Measurements from ENCODE around the gene C2orf92. TPM values are rescaled to one million over a fixed set of nuclear protein-coding genes. Genes with fewer than 3 reads are reported as not detected.

The C2orf92 gene
- polyA plus RNA-seq, 3 donors: 7.9 TPM; not detected in 2

DNA sequence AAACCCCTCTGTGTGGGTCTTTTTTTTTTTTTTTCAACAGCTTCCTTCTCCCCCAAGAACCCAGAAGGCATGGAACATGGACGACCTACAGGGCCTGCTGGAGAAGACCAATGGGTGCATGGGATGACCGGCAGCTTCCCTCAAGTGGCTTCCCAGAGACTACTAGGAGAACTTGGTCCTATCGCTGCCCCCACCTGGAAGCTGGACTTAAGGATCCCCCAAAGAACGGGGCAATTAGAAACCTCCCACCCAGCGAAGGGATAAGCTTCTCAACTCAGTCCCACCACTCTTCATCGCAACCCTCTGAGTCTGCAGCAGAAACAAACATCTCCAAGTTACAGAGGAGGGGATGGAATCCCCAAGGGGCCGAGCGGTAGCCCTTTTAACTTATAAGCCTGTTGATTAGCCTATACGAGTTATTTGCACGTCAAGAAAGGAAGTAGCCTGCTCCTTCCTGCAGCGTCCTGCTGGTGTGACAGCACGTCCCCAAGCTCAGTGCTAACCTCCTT lies 7.1 kb upstream of the C2orf92 start:
- peaks cover 26 to 32% of the 10 kb centered on the region in 2 donors for H3K36me3 Mint-ChIP-seq
- H3K4me3 ChIP-seq (replicated peaks in 1 of 3; ENCODE audit: low read depth in 2 of 3, low read length in 3 of 3): peak overlapping the region; percentile 63 to 84 (median 75)
- peaks cover 11% of the 10 kb centered on the region for H4K20me1 ChIP-seq (ENCODE audit: insufficient read depth, low read length)
- peaks cover 32% of the 10 kb centered on the region for H3K79me2 ChIP-seq (ENCODE audit: insufficient read depth, low read length)
- peaks cover 36% of the 10 kb centered on the region for H3K4me1 Mint-ChIP-seq
- H3K9me3 Mint-ChIP-seq: peaks cover 0 to 1% (median 0%) of the 10 kb centered on the region in 7 donors
- peaks cover 20 to 23% of the 10 kb centered on the region in 2 donors for H3K4me1 ChIP-seq (ENCODE audit: control insufficient read depth in 1 of 2, insufficient read depth in 2 of 2, low read length in 2 of 2)
- peak overlapping the region; percentile 73 for H2AFZ ChIP-seq (ENCODE audit: insufficient read depth, low read depth, low read length, poor library complexity, severe bottlenecking)
- H3K4me3 Mint-ChIP-seq: peak overlapping the region; percentile 87 to 93
- DNase-seq: no peak
- peak overlapping the region; percentile 93 for H3K4me2 ChIP-seq (replicated peaks; ENCODE audit: extremely low read depth, low read length, poor library complexity, severe bottlenecking)
- peaks cover 26 to 29% of the 10 kb centered on the region in 2 donors for H3K36me3 ChIP-seq (replicated peaks in 1 of 2; ENCODE audit: control insufficient read depth in 1 of 2, insufficient read depth in 2 of 2, low read length in 2 of 2)
- TF ChIP-seq, protein P1, sequence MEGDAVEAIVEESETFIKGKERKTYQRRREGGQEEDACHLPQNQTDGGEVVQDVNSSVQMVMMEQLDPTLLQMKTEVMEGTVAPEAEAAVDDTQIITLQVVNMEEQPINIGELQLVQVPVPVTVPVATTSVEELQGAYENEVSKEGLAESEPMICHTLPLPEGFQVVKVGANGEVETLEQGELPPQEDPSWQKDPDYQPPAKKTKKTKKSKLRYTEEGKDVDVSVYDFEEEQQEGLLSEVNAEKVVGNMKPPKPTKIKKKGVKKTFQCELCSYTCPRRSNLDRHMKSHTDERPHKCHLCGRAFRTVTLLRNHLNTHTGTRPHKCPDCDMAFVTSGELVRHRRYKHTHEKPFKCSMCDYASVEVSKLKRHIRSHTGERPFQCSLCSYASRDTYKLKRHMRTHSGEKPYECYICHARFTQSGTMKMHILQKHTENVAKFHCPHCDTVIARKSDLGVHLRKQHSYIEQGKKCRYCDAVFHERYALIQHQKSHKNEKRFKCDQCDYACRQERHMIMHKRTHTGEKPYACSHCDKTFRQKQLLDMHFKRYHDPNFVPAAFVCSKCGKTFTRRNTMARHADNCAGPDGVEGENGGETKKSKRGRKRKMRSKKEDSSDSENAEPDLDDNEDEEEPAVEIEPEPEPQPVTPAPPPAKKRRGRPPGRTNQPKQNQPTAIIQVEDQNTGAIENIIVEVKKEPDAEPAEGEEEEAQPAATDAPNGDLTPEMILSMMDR (IDR thresholded peaks at IDR 0.05): no peak
- H3K27me3 ChIP-seq (ENCODE audit: control insufficient read depth in 2 of 2, insufficient read depth in 2 of 2, low read length in 2 of 2): no peaks in the 10 kb centered on the region
- H3K27ac Mint-ChIP-seq: peak overlapping the region; percentile 87 to 97 (median 95)
- intact Hi-C loops (cut with micrococcal nuclease): loop anchor here (2.0 to 10.0 kb wide), 3 partner anchors 16 to 1028 kb away; partner anchors contain the start of genes COX5B (in 1 of the 2) and KANSL3 (in 1 of the 2)
- peaks cover 0 to 4% (median 2%) of the 10 kb centered on the region in 3 donors for H3K27me3 Mint-ChIP-seq (ENCODE audit: low read depth in 3 of 3)
- WGBS (ENCODE audit: insufficient coverage): 25% methylated on average over 8 of the region's 12 CpGs
- peak overlapping the region; percentile 86 for H3K9ac ChIP-seq (ENCODE audit: insufficient read depth, low read length, poor library complexity, severe bottlenecking)
- H3K9me3 ChIP-seq (replicated peaks in 1 of 2; ENCODE audit: control insufficient read depth in 1 of 2, insufficient read depth in 1 of 2, low read length in 2 of 2): no peaks in the 10 kb centered on the region
- peak overlapping the region; percentile 92 to 94 for H3K27ac ChIP-seq (ENCODE audit: low read depth in 1 of 2, low read length in 2 of 2)

DNA sequence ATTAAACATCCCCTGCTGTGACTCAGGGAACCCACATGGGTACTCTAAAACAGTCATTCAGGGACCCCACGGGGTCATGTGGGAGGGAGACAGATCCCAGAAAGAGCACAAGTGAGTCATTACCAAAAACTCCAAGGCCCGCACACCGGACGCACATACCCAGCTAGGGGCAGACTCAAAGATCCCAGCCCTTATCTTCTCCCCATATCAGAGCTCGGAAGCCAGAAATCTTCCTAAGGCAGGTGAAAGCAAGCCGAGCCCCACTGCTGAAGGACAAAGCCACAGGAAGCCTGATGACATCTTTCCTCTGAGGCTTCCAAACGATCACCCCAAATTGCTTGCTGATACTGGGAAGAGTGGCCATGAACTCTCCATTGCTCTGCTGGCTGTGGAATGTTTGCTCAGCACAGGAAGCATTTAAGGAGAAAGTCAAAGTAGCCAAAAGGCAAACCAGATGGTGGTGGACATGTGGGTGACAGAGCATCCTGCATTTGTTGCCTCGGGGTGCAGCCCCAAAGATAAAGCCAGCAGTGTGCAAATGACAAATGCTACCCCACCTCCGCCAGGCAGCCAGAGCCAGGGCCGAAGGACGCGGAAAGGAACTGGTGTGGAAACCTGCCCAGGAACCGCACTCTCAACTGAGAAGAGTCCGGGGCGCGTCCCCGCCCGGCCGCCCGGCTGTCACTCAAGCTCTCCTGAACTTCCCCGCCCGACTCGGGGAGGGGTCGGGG lies 6.5 kb upstream of the C2orf92 start:
- intact Hi-C loops (cut with micrococcal nuclease): loop anchor here (2.0 to 10.0 kb wide), 3 partner anchors 16 to 1028 kb away; partner anchors contain the start of genes COX5B (in 1 of the 2) and KANSL3 (in 1 of the 2)
- peak; percentile 81 to 98 (median 87) for DNase-seq
- H4K20me1 ChIP-seq (ENCODE audit: insufficient read depth, low read length): peaks cover 11% of the 10 kb centered on the region
- 3% methylated on average over 23 of the region's 24 CpGs for WGBS (ENCODE audit: insufficient coverage)
- Mint-ChIP-seq H3K9me3 (peaks cover 0 to 1% (median 0%) of the 10 kb centered on the region in 7 donors), H3K4me1 (peaks cover 36% of the 10 kb centered on the region), H3K36me3 (peaks cover 19 to 26% of the 10 kb centered on the region in 2 donors), H3K27me3 (ENCODE audit: low read depth in 3 of 3) (peaks cover 0 to 4% (median 2%) of the 10 kb centered on the region in 3 donors), H3K27ac (peak overlapping the region; percentile 87 to 97 (median 95)), H3K4me3 (peak overlapping the region; percentile 87 to 93)
- peak overlapping the region; percentile 92 to 94 for H3K27ac ChIP-seq (ENCODE audit: low read depth in 1 of 2, low read length in 2 of 2)
- peak overlapping the region; percentile 73 for H2AFZ ChIP-seq (ENCODE audit: insufficient read depth, low read depth, low read length, poor library complexity, severe bottlenecking)
- peak overlapping the region; percentile 93 for H3K4me2 ChIP-seq (replicated peaks; ENCODE audit: extremely low read depth, low read length, poor library complexity, severe bottlenecking)
- H3K36me3 ChIP-seq (replicated peaks in 1 of 2; ENCODE audit: control insufficient read depth in 1 of 2, insufficient read depth in 2 of 2, low read length in 2 of 2): peaks cover 20 to 23% of the 10 kb centered on the region in 2 donors
- H3K4me3 ChIP-seq (replicated peaks in 1 of 3; ENCODE audit: low read depth in 2 of 3, low read length in 3 of 3): peak overlapping the region; percentile 63 to 84 (median 75)
- no peaks in the 10 kb centered on the region for H3K27me3 ChIP-seq (ENCODE audit: control insufficient read depth in 2 of 2, insufficient read depth in 2 of 2, low read length in 2 of 2)
- H3K9ac ChIP-seq (ENCODE audit: insufficient read depth, low read length, poor library complexity, severe bottlenecking): peak overlapping the region; percentile 86
- TF ChIP-seq, protein P1 (IDR thresholded peaks at IDR 0.05): no peak
- H3K9me3 ChIP-seq (replicated peaks in 1 of 2; ENCODE audit: control insufficient read depth in 1 of 2, insufficient read depth in 1 of 2, low read length in 2 of 2): no peaks in the 10 kb centered on the region
- H3K4me1 ChIP-seq (ENCODE audit: control insufficient read depth in 1 of 2, insufficient read depth in 2 of 2, low read length in 2 of 2): peaks cover 20 to 23% of the 10 kb centered on the region in 2 donors
- H3K79me2 ChIP-seq (ENCODE audit: insufficient read depth, low read length): peaks cover 32% of the 10 kb centered on the region
